Choroid plexus epithelial cell (primary cell): ENCODE results near the gene KHNYN.

Experiments
- DNase-seq: peaks from one replicate; pipeline ENCODE4 v3.0.0-alpha.2; 2010; ENCODE audit warnings: low read depth
- H3K4me3 ChIP-seq: 2 replicates; pipeline ENCODE4 v1.5.1; 2011; ENCODE audit warnings: low read depth, mild to moderate bottlenecking, control low read depth, low read length, moderate library complexity
- CTCF ChIP-seq: conservative IDR thresholded peaks from 2 replicates; pipeline ENCODE4 v1.5.1; 2011; ENCODE audit warnings: low read depth, mild to moderate bottlenecking, control low read depth, inconsistent platforms, low read length, moderate library complexity

Gene KHNYN

GRCh38 chr14:24403294-24403998, 26.3 kb upstream of the KHNYN start:
- no peak overlapping the region for H3K4me3 ChIP-seq
- DNase-seq = peak; percentile 24
- TF ChIP-seq CTCF = no peak

- no peak for TF ChIP-seq CTCF
- no peak for DNase-seq
- H3K4me3 ChIP-seq = no peak overlapping the region
These were observed 24.9 kb upstream of the KHNYN start for GRCh38 chr14:24404814-24405213.

GRCh38 chr14:24406416-24406815, 23.3 kb upstream of the KHNYN start:
- DNase-seq = no peak
- no peak for TF ChIP-seq CTCF

GRCh38 chr14:24407608-24408325, 22.0 kb upstream of the KHNYN start:
- no peak overlapping the region for H3K4me3 ChIP-seq
- DNase-seq = no peak
- no peak for TF ChIP-seq CTCF

More at GRCh38 chr14:24406416-24406815, 23.3 kb upstream of the KHNYN start:
- no peak overlapping the region for H3K4me3 ChIP-seq

- no peak overlapping the region for H3K4me3 ChIP-seq
- DNase-seq = no peak
- TF ChIP-seq CTCF = no peak
These were observed 21.0 kb upstream of the KHNYN start for GRCh38 chr14:24408764-24409163.

GRCh38 chr14:24409192-24409591, 20.6 kb upstream of the KHNYN start:
- no peak for DNase-seq
- no peak overlapping the region for H3K4me3 ChIP-seq
- no peak for TF ChIP-seq CTCF
